MG63 (cell line): Measurements from ENCODE around the gene PAQR7. TPM values are rescaled to one million over a fixed set of nuclear protein-coding genes. Genes with fewer than 3 reads are reported as not detected.

Experiments used
- DNase-seq: peaks from one replicate; pipeline ENCODE4 v3.0.0-alpha.2; 2020
- H3K27me3 ChIP-seq: fragments of 250-450 bp; sonication (Bioruptor Pico); 2 replicates; pipeline ENCODE4 v1.5.1; 2020; ENCODE audit warnings: mild to moderate bottlenecking, moderate library complexity
- H3K36me3 ChIP-seq: fragments of 250-450 bp; sonication (Bioruptor Pico); 2 replicates; pipeline ENCODE4 v1.5.1; 2020; ENCODE audit warnings: mild to moderate bottlenecking, moderate library complexity
- H3K4me3 ChIP-seq: fragments of 250-450 bp; sonication (Bioruptor Pico); 2 replicates; pipeline ENCODE4 v1.5.1; 2020; ENCODE audit warnings: mild to moderate bottlenecking, moderate library complexity
- H3K9me3 ChIP-seq: fragments of 250-450 bp; sonication (Bioruptor Pico); 2 replicates; pipeline ENCODE4 v1.5.1; 2020; ENCODE audit warnings: mild to moderate bottlenecking, moderate library complexity
- total RNA-seq: library from RNA; depleted of rRNA; stranded (reverse); fragments of >200 nt; shearing (Covaris generic); gene quantifications from 2 replicates; pipeline ENCODE4 v1.2.3, GENCODE V29; 2014; ENCODE audit warnings: low replicate concordance; rRNA removed

The PAQR7 gene, protein sequence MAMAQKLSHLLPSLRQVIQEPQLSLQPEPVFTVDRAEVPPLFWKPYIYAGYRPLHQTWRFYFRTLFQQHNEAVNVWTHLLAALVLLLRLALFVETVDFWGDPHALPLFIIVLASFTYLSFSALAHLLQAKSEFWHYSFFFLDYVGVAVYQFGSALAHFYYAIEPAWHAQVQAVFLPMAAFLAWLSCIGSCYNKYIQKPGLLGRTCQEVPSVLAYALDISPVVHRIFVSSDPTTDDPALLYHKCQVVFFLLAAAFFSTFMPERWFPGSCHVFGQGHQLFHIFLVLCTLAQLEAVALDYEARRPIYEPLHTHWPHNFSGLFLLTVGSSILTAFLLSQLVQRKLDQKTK
- total RNA-seq, result 3.8 and 8.3 TPM in 2 replicates

DNA sequence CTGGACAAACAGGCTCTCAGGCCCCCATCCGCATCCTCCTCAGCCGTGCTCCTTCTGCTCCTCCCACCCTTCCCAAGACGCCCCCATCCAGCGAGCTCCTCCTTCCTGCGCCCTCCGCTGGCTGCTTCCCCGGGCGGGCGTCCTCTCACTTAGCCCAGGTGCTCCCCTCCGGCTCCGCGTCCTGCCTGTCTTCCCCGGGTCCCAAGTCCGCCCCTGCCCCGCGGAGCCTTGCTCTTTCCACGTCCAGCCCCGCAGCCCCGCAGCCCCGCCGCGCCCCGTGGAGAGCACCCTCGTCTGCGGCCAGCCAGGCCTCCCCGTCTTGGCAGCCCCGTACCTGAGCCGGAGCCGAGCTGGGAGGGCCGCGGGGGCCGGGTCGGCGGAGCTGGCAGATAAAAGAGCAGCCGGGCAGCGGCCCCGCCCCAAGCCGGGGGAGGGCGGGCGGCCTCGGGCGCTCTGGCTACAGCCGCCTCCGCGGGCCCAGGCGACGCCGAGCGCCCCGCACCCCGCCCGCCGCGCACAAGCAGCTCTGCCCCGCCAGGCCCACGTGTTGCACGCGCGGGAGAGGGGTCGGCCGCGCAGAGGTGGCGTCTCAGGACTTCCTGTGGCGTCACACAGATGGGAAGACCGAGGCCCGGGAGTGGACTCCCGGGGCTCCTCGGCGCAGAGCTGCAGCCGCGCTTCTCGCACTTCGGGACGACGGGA lies at the start of gene PAQR7:
Gene PAQR7 (minus strand): TSS at position 555 of the 702 bp plus-strand sequence. CDS start 11,869 bp downstream, outside the sequence.
- Histone ChIP-seq H3K4me3 (peak within 1 kb of the TSS; percentile 67), H3K36me3 (no peaks in the 10 kb centered on the region), H3K27me3 (no peaks in the 10 kb centered on the region), H3K9me3 (no peaks in the 10 kb centered on the region)
- peak; percentile 88 for DNase-seq

DNA sequence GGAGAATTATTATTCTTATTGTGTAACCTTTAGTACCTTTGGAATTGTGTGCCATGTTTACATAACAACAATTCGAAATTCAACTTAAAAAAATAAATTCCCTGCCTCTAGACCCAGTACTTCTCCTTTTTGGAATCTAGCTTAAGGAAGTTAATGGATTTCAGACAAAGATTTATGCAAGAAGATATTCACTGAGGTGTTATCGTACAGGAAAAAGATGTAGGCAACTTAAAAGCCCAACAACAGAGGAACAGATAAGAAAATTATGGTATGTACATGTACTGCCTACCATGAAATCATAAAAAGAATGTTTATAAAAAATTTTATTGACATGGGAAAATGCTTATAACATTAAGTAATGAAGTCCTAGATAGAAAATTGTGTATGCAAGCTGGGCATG lies 48.9 kb upstream of the PAQR7 start:
- DNase-seq, result no peak
- no peaks in the 10 kb centered on the region for H3K27me3 ChIP-seq
- H3K4me3 ChIP-seq, result no peak overlapping the region
- H3K9me3 ChIP-seq, result no peaks in the 10 kb centered on the region
- H3K36me3 ChIP-seq, result no peaks in the 10 kb centered on the region

DNA sequence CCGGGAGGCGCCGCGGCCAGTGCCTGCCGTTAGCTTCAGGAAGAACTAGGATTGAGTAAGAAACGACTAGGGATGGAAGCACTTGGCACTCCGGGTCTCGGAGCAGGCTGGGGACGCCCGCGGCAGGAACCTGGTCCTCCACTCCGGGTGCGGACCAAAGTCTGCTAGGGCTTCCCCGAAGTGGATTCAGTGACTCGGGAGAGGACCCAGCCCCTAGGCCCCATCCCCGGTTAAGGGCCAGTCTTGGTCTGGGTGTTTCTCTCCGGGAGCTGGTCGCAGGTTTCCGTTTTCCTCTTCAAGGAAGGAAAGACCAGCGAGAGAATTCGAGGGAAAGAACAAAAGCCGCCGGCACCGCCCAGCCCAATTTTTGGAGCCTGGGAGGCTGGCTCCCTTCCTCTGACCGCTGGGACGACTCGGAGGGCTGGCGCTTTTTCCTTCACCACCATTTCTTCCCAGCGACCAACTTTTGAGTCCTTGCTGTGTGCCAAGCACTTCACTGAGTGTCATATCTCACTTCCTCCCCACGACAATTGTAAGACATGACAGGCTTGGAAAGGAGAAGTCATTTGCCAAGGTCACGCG lies 47.6 kb upstream of the PAQR7 start:
- no peaks in the 10 kb centered on the region for H3K27me3 ChIP-seq
- H3K9me3 ChIP-seq, result no peaks in the 10 kb centered on the region
- H3K36me3 ChIP-seq, result no peaks in the 10 kb centered on the region
- peak; percentile 50 for DNase-seq
- peak overlapping the region; percentile 40 for H3K4me3 ChIP-seq

DNA sequence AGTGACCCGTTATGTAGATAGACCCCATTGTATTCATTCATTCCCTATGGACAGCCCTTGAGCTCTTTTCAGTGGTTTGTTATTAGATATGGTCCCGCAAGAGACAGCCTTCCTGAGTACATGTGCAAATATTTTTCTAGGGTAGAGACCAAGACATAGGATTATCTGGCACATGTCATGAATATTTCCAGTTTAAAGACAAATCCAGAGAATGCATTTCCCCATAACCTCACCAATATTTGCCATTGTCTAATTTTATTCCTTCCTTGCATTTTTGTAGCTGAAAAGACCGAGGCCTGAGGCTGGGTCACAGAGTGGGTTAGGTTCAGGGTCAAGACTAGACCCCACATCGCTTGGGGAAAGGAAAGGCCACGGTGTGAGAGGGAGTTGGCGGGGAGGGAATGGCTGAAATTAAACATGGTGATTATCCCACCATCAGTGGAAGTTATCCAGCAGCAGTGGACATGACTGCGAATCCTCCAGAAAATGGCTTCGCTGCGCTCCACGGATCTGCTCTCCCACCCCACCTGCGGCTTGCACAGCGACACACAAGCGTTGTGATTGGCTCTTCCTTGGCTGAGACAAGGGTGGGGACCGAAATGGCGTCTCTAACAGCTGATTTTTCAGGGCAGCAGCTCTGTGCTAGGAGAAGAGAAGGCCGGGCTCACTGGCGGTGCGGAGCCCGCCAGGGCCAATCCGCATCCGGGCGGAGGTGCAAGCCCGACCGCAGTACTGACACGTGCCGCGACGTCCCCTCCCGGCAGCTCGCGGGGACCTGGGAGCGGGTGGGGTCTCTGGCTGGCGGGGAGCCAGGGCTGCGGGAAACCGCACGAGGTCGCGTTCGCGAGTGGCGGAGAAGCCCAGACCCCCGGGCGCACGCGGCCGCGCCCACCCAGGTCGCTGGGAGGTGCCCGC lies 46.8 kb upstream of the PAQR7 start:
- H3K4me3 ChIP-seq, result peak overlapping the region; percentile 40
- no peaks in the 10 kb centered on the region for H3K9me3 ChIP-seq
- H3K36me3 ChIP-seq, result no peaks in the 10 kb centered on the region
- no peaks in the 10 kb centered on the region for H3K27me3 ChIP-seq
- peak; percentile 17 for DNase-seq

DNA sequence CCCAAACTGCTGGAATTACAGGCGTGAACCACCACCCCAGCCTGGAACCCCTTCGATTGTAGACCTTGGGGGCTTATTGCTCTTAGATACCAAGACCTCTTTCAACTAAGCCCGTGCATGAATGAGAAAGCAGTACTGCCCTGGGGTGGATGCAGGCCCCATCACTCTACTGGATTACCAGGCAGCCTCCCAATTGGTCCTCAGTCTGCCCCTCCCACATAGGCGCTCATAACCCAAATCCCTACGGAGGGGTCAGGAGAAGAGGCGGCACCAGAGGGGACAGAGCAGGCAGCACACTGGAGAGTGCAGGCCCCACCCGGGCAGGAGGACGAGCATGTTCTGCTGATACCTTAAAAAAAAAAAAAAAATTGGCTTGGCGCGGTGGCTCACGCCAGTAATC lies 43.1 kb upstream of the PAQR7 start:
- Histone ChIP-seq H3K9me3 (no peaks in the 10 kb centered on the region), H3K36me3 (no peaks in the 10 kb centered on the region), H3K4me3 (no peak overlapping the region), H3K27me3 (no peaks in the 10 kb centered on the region)
- no peak for DNase-seq

DNA sequence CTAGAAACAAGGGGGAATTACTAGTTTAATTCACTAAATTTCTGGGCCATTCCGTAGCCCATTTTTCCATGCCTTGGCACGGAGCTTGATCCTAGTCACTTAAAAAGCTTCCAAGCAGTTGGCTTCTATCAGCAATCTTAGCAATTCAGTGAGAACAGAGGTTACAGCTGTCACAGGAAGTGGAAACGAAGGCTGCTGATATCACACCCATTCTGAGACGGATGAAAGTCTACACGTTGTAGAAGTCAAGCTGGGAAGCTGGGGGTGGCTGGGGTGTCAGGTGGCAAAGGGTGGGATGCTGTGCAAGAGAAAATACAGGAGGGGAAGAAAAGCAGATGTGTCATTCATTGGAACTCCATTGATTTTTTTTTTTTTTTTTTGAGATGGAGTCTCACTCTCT lies 42.5 kb upstream of the PAQR7 start:
- DNase-seq, result no peak
- Histone ChIP-seq H3K27me3 (no peaks in the 10 kb centered on the region), H3K9me3 (no peaks in the 10 kb centered on the region), H3K4me3 (no peak overlapping the region), H3K36me3 (no peaks in the 10 kb centered on the region)

DNA sequence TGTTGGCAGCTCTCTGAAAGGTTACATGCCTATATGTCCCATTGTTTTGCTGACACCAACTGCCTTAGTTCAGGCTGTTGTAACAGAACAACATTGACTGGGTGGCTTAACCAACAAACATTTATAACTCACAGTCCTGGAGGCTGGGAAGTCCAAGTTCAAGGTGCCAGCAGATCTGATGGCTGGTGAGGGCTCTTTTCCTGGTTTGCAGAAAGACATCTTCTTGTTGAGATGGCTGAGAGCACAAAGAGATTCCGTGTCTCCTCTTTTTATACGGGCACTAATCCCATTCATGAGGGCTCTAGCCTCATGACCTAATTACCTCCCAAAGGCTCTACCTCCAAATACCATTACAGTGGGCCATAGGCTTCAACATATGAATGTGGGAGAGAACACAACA lies 41.0 kb upstream of the PAQR7 start:
- DNase-seq, result no peak
- Histone ChIP-seq H3K9me3 (0 out of 2 replicates have a peak, but pooled peaks cover 3% of the 10 kb centered on the region), H3K4me3 (no peak overlapping the region), H3K27me3 (no peaks in the 10 kb centered on the region), H3K36me3 (no peaks in the 10 kb centered on the region)

DNA sequence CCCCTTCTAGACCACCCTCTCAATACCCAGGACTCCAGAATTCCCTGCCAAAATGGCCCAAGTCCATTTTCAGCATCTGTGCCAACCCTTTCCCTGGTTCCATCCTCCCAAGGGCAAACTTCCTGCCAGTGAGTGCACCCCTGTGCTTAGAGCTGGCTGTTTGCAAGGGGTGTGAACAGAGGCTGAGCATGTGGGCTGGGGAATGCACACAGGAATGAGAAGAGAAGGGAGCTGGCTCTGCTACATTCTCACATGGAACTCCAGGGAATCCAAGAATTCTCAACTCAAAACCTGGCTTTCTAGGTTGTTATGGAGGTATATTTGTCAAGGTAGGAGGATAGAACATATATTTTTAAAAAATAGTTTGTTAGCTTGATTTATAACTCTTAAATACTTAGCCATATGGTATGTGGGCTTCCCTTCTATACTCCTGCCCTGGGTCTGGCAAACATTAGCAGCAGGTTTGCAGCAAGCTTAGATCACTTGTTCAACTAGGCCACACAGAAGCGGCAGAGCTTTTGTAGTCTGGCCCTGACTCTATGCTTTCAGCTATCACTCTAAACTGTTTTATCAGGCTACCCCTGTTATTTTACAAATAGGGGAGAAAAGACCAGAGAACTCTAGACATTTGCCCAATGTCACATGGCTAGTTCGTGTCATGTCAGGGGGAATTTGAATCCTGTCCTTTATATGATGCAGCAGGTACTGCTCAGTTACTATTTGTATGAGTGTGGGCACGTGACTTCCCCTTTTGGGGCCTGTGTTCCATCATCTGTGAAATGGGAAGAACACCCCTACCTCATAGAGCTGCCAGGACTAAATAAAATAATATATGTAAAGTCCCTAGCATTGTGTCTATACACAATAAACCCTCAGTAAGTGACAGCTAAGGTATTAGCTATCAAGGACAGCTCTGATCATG lies 38.8 kb upstream of the PAQR7 start:
- no peak overlapping the region for H3K4me3 ChIP-seq

DNA sequence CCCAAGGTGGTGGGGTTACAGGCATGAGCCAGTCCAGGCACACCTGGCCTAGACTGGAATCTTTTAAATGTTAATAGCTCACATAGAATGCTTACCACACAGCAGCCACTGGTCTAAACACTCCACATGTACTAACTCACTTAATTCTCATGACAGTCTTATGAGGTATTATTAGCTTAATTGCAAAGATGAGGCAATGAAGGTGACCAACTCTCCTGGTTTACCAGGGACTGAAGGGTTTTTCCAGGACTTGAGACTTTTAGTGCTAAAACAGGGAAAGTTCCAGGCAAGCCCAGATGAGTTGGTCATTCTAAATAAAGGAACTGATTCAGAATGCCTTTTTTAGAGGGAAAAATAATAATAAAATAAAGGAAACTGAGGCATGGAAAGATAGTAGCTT lies 37.7 kb upstream of the PAQR7 start:
- no peak for DNase-seq
- H3K36me3 ChIP-seq, result no peaks in the 10 kb centered on the region
- H3K4me3 ChIP-seq, result no peak overlapping the region
- 0 out of 2 replicates have a peak, but pooled peaks cover 3% of the 10 kb centered on the region for H3K9me3 ChIP-seq
- no peaks in the 10 kb centered on the region for H3K27me3 ChIP-seq

More for the DNA sequence above, 38.8 kb upstream of the PAQR7 start:
- no peaks in the 10 kb centered on the region for H3K27me3 ChIP-seq
- peak; percentile 53 for DNase-seq
- 0 out of 2 replicates have a peak, but pooled peaks cover 3% of the 10 kb centered on the region for H3K9me3 ChIP-seq
- H3K36me3 ChIP-seq, result no peaks in the 10 kb centered on the region

DNA sequence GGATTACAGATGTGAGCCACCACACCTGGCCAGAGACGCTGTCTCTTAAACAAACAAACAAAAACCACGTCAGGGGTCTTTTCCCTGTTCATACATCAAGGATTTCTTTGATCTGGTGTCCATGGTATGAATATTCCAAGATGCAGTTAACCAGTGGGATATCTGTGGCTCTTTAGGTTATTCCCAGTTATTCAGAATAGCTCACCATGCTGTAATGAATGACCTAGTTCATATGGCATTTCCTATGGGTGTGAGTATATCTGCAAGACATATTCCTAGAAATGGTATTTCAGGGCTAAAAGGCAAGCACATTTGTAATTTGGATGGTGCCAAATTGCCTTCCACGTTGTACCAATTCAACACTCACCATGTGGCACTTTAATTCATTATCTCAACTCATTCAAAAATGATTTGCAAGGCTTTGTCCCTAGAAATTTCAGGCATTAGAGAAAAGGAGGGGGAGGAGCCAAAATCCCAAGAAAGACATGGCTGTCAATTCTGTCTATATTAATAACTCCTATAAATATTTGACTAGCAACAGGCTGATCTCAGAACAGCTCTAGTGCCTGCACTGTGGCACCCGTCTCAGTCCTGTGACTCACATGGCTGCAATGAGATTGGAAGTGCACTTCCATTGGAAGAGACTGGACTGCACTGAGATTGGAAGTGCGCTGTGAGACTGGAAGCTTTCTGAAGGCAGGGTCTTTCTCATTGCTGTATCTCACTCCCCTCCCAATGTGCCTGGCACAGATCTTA lies 36.7 kb upstream of the PAQR7 start:
- Histone ChIP-seq H3K9me3 (0 out of 2 replicates have a peak, but pooled peaks cover 3% of the 10 kb centered on the region), H3K27me3 (no peaks in the 10 kb centered on the region), H3K4me3 (no peak overlapping the region), H3K36me3 (no peaks in the 10 kb centered on the region)
- DNase-seq, result peak; percentile 70

DNA sequence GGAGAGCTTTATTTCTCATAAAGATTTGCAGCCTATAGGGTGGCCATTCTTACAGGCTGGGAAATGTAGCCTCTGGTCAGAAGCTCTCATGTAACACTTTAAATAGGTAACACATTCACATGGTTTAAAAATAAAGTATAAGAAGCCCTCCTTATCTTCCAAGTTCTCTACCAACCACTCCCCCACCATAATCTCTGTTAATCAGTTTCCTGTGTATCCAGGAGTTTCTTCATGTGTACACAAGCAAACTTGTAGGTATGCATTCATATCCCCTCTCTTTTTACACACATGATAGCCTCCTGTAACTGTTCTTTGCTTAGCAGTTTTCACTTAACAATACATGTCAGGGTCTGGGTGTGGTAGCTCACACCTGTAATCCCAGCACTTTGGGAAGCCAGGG lies 35.7 kb upstream of the PAQR7 start:
- no peak for DNase-seq

DNA sequence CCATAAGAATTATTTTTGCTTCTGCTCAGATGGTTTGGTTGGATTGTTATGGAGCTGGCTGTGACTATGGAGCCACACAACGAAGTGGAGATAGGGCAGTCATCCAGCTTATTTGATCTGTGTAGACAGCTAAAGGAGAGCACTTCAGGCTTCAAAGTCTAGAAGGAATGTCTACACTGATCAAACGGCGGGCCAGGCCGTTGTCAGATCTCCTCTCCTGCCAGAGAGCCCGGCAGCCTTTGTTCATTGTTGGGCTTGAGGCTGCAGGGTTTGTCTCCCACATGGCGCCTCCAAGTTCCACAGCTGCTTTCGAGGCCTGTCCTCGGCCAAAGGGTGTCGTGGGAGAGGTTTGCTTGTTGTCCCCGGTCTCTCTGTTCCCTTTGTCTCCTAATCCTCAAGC lies 33.5 kb upstream of the PAQR7 start:
- Histone ChIP-seq H3K36me3 (peaks cover 6% of the 10 kb centered on the region), H3K4me3 (no peak overlapping the region)

More for the DNA sequence above, 35.7 kb upstream of the PAQR7 start:
- Histone ChIP-seq H3K9me3 (0 out of 2 replicates have a peak, but pooled peaks cover 3% of the 10 kb centered on the region), H3K27me3 (no peaks in the 10 kb centered on the region), H3K36me3 (no peaks in the 10 kb centered on the region), H3K4me3 (no peak overlapping the region)

DNA sequence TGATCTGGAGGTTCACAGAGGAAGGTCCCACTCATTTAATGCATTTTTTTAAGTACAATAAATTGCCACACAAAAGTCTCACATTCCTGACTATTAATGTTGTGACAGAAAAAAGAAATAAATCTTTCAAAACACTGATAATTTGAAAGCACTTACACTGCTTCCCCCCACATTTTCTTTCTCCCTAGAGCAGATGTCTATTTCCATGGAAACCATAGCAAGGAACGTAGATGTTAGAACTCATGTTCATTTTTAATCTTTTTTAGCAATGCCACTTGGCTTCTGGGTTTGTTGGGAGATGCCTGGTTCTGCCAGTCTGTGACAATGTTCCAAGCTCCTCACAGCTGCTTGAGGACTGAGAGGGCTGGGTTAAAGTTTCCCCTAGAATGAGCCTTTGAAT lies 32.7 kb upstream of the PAQR7 start:
- 0 out of 2 replicates have a peak, but pooled peaks cover 3% of the 10 kb centered on the region for H3K9me3 ChIP-seq
- no peak for DNase-seq
- no peaks in the 10 kb centered on the region for H3K27me3 ChIP-seq
- peaks cover 15% of the 10 kb centered on the region for H3K36me3 ChIP-seq
- H3K4me3 ChIP-seq, result no peak overlapping the region

More for the DNA sequence above, 33.5 kb upstream of the PAQR7 start:
- H3K9me3 ChIP-seq, result 0 out of 2 replicates have a peak, but pooled peaks cover 3% of the 10 kb centered on the region
- H3K27me3 ChIP-seq, result no peaks in the 10 kb centered on the region
- no peak for DNase-seq

DNA sequence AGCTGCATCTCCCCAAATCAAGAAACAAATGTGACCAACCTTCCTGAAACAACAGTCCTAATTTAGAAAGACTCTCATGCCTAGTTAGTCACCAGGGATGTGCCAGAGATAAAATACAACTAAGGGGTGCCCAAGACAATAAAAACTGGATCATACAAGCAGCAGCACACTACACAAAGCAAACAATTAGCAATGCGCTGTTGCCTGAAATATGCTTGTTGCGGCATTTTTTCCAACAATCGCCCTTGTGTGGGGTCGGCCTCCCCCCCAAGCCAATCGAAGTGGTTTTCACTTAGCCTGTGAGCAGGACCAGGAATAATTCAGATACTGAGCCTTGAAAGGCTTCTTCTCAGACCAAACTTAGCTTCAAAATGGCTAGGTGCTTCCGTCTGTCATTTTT lies 32.1 kb upstream of the PAQR7 start:
- peaks cover 20% of the 10 kb centered on the region for H3K36me3 ChIP-seq
- no peak for DNase-seq
- no peak overlapping the region for H3K4me3 ChIP-seq
- H3K9me3 ChIP-seq, result 0 out of 2 replicates have a peak, but pooled peaks cover under 1% of the 10 kb centered on the region
- no peaks in the 10 kb centered on the region for H3K27me3 ChIP-seq
